PFSK-1 (cell line): ENCODE measurements around the gene ELOVL6.

Source experiments
- FOXP2 ChIP-seq: optimal IDR thresholded peaks from 2 replicates; pipeline ENCODE3; 2011; ENCODE audit warnings: borderline replicate concordance, control low read depth, inconsistent platforms; ENCODE audit not compliant: insufficient read depth; ENCODE audit errors: extremely low read length, extremely low read depth
- POLR2AphosphoS5 ChIP-seq: IDR thresholded peaks from 2 replicates; pipeline ENCODE4 v1.6.1; 2012; ENCODE audit warnings: low read depth, mild to moderate bottlenecking, control low read depth, low read length, moderate library complexity
- REST ChIP-seq, 2 experiments: IDR thresholded peaks; 2 replicates each; pipeline versions ENCODE4 v1.6.1 to v1.8.0; 2011 to 2012; ENCODE audit warnings: low read depth in 2 of 2, low read length in 2 of 2, control low read depth in 1 of 2, inconsistent platforms in 1 of 2, mild to moderate bottlenecking in 1 of 2, moderate library complexity in 1 of 2; ENCODE audit not compliant: insufficient read depth in 1 of 2
- SIN3A ChIP-seq: IDR thresholded peaks from 2 replicates; pipeline ENCODE4 v1.6.1; 2012; ENCODE audit warnings: mild to moderate bottlenecking, low read length, moderate library complexity, borderline replicate concordance; ENCODE audit not compliant: insufficient read depth
- TAF1 ChIP-seq: IDR thresholded peaks from 2 replicates; pipeline ENCODE4 v1.6.1; 2012; ENCODE audit warnings: low read length, control low read depth, borderline replicate concordance; ENCODE audit not compliant: insufficient read depth

The ELOVL6 gene

GRCh38 chr4:109999585-109999912, 198.9 kb downstream of the ELOVL6 start:
- TF ChIP-seq POLR2AphosphoS5 (no peak), TAF1 (no peak), REST (IDR thresholded peaks at IDR 0.05; ENCODE audit: insufficient read depth in 1 of 2, low read depth in 2 of 2, low read length in 2 of 2) (no peak), FOXP2 (no peak), SIN3A (no peak)

GRCh38 chr4:109998867-109999584, 199.4 kb downstream of the ELOVL6 start:
- TF ChIP-seq TAF1 (no peak), REST (IDR thresholded peaks at IDR 0.05; ENCODE audit: insufficient read depth in 1 of 2, low read depth in 2 of 2, low read length in 2 of 2) (no peak), FOXP2 (no peak), POLR2AphosphoS5 (no peak), SIN3A (no peak)

GRCh38 chr4:109996526-109996925, 201.9 kb downstream of the ELOVL6 start:
- TF ChIP-seq POLR2AphosphoS5 (no peak), SIN3A (no peak), FOXP2 (no peak), REST (IDR thresholded peaks at IDR 0.05; ENCODE audit: insufficient read depth in 1 of 2, low read depth in 2 of 2, low read length in 2 of 2) (no peak), TAF1 (no peak)
